Measurements from ENCODE around the gene MUC20. TPM values are rescaled to one million over a fixed set of nuclear protein-coding genes. Genes with fewer than 3 reads are reported as not detected.
"Not testable (repeated sequence)": the region's sequence is repeated elsewhere in the genome, so short reads cannot be mapped to it uniquely, and the experiment has no call there.

The MUC20 gene
- total RNA-seq, 2 donors from 2014 or later, result 3.8 to 14.4 TPM

DNA sequence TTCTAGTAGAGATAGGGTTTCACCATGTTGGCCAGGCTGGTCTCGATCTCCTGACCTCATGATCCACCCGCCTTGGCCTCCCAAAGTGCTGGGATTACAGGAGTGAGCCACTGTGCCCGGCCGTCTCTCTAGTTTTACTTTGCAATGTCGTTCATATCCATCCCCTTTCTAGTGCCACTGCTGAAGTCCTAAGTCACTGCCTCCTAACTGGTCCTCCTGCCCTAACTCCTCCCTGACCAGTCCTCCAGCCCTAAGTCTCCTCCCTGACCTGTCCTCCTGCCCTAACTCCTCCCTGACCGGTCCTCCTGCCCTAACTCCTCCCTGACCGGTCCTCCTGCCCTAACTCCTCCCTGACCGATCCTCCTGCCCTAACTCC is 8.3 kb upstream of the MUC20 start:
- not testable (repeated sequence) for ATAC-seq (replicated peaks); H3K27me3 Mint-ChIP-seq; H3K4me3 Mint-ChIP-seq; H3K27ac Mint-ChIP-seq; H3K9me3 Mint-ChIP-seq
- H3K36me3 Mint-ChIP-seq (ENCODE audit: low read depth), result peaks cover 47% of the 10 kb centered on the region
- H3K4me1 Mint-ChIP-seq, result peaks cover 11% of the 10 kb centered on the region

DNA sequence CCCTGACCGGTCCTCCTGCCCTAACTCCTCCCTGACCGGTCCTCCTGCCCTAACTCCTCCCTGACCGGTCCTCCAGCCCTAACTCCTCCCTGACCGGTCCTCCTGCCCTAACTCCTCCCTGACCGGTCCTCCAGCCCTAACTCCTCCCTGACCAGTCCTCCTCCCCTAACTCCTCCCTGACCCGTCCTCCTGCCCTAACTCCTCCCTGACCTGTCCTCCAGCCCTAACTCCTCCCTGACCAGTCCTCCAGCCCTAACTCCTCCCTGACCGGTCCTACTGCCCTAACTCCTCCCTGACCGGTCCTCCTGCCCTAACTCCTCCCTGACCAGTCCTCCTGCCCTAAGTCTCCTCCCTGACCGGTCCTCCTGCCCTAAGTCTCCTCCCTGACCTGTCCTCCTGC is 7.6 kb upstream of the MUC20 start:
- H3K27ac Mint-ChIP-seq; H3K27me3 Mint-ChIP-seq; H3K9me3 Mint-ChIP-seq; ATAC-seq (replicated peaks); H3K4me3 Mint-ChIP-seq: not testable (repeated sequence)
- Mint-ChIP-seq H3K4me1 (peaks cover 11% of the 10 kb centered on the region), H3K36me3 (ENCODE audit: low read depth) (peaks cover 45% of the 10 kb centered on the region)

DNA sequence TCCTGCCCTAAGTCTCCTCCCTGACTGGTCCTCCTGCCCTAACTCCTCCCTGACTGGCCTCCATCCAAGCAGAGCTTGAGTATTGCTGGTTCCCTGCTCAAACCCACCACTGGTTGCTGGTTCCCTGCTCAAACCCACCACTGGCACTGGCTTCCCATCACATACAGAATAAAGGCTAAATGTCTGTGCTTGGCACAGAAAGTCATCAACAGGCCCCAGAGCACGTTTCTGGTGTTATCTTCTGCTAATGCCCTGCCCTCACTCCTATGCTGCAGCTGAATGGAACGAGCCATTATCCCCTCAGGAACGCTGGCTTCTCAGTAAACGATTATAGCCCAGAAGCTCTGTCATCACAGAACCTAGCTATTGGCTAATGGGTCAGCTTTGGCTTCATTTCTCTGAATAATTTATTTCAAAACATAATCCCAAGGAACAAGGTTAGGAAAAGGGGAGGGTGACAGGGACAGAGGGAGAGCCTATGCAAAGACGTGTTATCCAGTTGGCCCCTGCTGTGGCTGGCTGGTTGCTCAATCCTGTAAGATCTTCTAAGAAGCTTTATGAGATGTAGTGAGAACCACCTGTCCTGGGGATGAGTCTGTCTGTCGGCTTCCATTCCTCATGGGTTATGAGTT is 6.3 kb upstream of the MUC20 start:
- H3K9me3 Mint-ChIP-seq, result peaks cover 5% of the 10 kb centered on the region
- H3K27me3 Mint-ChIP-seq, result no peaks in the 10 kb centered on the region
- H3K27ac Mint-ChIP-seq, result peak overlapping the region; percentile 38
- peaks cover 31% of the 10 kb centered on the region for H3K36me3 Mint-ChIP-seq (ENCODE audit: low read depth)
- ATAC-seq (replicated peaks), result no peak
- H3K4me3 Mint-ChIP-seq, result no peak overlapping the region
- peaks cover 7% of the 10 kb centered on the region for H3K4me1 Mint-ChIP-seq

- Mint-ChIP-seq H3K9me3 (peaks cover 5% of the 10 kb centered on the region), H3K36me3 (ENCODE audit: low read depth) (peaks cover 28% of the 10 kb centered on the region), H3K27me3 (no peaks in the 10 kb centered on the region), H3K27ac (no peak overlapping the region), H3K4me3 (no peak overlapping the region), H3K4me1 (peaks cover 7% of the 10 kb centered on the region)
- no peak for ATAC-seq (replicated peaks)
These were observed 5.6 kb upstream of the MUC20 start for GRCh38 chr3:195715134-195715533.

GRCh38 chr3:195715583-195716266 is 5.1 kb upstream of the MUC20 start:
- peaks cover 7% of the 10 kb centered on the region for H3K4me1 Mint-ChIP-seq
- H3K9me3 Mint-ChIP-seq, result peaks cover 5% of the 10 kb centered on the region
- H3K27ac Mint-ChIP-seq, result peak overlapping the region; percentile 78
- peak; percentile 91 for ATAC-seq (replicated peaks)
- no peaks in the 10 kb centered on the region for H3K27me3 Mint-ChIP-seq
- peak overlapping the region; percentile 10 for H3K4me3 Mint-ChIP-seq
- H3K36me3 Mint-ChIP-seq (ENCODE audit: low read depth), result peaks cover 28% of the 10 kb centered on the region

DNA sequence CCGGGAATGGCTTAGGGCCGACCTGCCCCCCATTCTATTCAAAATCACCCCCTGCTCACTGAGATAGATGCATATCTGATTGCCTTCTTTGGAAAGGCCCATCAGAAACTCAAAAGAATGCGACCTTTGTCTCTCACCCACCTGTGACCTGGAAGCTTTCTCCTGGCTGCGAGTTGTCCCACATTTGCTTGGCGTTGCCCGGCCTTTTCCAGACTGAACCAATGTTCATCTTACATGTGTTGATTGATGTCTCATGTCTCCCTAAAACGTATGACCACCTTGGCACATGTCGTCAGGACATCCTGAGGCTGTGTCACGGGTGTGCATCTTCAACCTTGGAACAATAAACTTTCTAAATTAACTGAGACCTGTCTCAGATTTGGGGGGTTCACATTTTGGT is 3.4 kb upstream of the MUC20 start:
- Mint-ChIP-seq H3K9me3 (peaks cover 5% of the 10 kb centered on the region), H3K27ac (peak overlapping the region; percentile 16), H3K27me3 (no peaks in the 10 kb centered on the region), H3K4me3 (no peak overlapping the region), H3K36me3 (ENCODE audit: low read depth) (peaks cover 21% of the 10 kb centered on the region), H3K4me1 (peaks cover 7% of the 10 kb centered on the region)
- ATAC-seq (replicated peaks), result no peak

DNA sequence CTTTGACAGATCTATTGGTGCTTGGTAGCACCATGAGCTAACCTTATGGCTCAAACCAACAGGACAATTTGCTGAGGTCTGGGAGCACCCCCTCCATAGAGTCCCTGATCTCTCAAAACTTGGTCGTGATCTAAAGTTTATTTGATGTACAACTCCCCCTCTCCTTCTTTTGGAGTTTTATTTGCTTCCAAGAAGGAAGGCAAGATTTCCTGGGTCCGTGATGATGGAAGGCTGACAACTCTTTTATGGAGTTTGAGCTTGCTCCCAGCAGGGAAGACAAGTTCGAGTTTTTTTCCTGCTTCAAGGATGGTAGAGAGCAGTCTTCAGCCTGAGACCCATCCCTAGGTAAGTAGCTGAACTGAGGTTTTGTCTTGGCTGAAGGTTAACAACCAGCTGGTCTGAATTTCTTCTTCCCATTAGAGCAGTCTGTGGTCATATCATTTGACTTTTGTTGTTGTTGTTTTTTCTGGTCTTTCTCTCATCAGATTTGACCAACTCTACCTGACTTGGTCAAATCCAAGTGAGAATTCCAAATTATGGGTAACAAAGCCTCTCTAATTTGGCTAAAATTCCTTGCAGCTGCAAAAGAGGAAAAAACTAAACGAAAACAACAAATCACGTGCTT is 2.8 kb upstream of the MUC20 start:
- H3K9me3 Mint-ChIP-seq, result peaks cover 5% of the 10 kb centered on the region
- H3K36me3 Mint-ChIP-seq (ENCODE audit: low read depth), result peaks cover 21% of the 10 kb centered on the region
- peaks cover 7% of the 10 kb centered on the region for H3K4me1 Mint-ChIP-seq
- ATAC-seq (replicated peaks), result no peak
- H3K4me3 Mint-ChIP-seq, result no peak overlapping the region
- H3K27me3 Mint-ChIP-seq, result no peaks in the 10 kb centered on the region
- peak overlapping the region; percentile 16 for H3K27ac Mint-ChIP-seq

- ATAC-seq (replicated peaks), result no peak
- Mint-ChIP-seq H3K9me3 (peaks cover 5% of the 10 kb centered on the region), H3K4me1 (peaks cover 7% of the 10 kb centered on the region), H3K4me3 (no peak overlapping the region), H3K27ac (no peak overlapping the region), H3K27me3 (no peaks in the 10 kb centered on the region), H3K36me3 (ENCODE audit: low read depth) (peaks cover 21% of the 10 kb centered on the region)
These were observed 2.2 kb upstream of the MUC20 start for GRCh38 chr3:195718477-195718984.

DNA sequence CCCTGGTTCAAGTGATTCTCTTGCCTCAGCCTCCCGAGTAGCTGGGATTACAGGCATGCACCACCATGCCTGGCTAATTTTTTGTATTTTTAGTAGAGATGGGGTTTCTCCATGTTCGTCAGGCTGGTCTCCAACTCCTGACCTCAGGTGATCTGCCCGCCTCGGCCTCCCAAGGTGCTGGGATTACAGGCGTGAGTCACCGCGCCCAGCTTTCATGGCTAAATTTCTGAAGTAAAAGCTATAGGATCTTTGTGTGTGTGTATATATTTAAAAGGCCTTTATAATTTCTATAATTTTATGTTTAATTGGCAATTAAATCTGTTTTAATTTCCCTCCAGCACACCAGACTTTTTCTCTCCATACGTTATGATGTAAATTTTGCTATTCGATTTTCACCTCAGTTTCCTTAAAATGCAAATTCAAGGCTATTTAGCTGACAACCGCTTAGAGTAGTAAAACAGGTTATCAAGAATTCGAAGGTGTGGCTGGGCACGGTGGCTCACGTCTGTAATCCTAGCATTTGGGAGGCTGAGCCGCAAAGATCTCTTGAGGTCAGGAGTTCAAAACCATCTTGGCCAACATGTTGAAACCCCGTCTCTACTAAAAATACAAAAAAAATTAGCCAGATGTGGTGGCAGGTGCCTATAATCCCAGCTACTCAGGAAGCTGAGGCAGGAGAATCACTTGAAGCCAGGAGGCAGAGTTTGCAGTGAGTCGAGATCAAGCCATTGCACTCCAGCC is 1.1 kb upstream of the MUC20 start:
- H3K36me3 Mint-ChIP-seq (ENCODE audit: low read depth), result peaks cover 15% of the 10 kb centered on the region
- H3K4me1 Mint-ChIP-seq; H3K4me3 Mint-ChIP-seq; ATAC-seq (replicated peaks); H3K27me3 Mint-ChIP-seq; H3K27ac Mint-ChIP-seq; H3K9me3 Mint-ChIP-seq: not testable (repeated sequence)

DNA sequence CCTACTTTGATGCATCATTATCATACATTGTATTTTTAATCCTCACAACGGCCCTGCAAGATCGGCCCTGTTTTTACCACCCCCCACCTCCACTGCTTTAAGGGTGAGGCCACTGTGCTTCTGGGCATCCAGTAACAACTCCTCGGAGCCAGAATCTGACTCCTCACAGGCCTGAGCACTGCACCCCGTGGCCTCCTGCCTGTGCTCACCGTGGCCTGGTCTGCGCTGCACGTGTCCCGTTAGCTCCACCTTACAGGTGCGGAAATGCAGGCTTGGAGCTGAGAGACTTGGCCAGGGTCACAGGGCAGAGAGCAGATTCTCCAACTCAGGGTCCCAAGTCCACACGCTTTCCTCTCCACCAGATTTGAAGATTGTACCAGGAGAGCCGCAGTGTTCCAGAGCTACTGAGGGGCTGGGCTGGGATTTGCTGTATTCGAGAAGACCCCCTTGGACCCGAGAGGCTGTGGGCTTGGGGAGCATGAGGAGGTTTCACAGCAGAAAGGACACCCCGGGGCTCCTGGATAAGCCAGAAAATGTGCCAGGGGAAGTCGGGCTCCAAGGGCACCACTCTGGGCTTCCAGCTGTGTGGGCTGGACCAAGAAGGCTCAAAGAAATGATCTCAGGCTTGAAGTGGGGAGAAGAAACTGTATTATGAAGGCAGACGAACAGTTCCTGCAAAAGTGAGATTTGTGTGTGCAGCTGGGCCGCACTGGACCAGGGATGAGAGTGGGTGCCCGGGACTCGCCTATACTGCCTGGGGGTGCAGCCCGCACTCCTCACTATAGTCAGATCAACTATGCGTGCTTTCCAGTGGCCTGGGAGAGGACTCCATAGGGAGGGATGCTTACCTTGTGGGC is 1.6 kb downstream of the MUC20 start:
- H3K9me3 Mint-ChIP-seq; H3K4me1 Mint-ChIP-seq; H3K27me3 Mint-ChIP-seq; H3K36me3 Mint-ChIP-seq (ENCODE audit: low read depth); ATAC-seq (replicated peaks); H3K4me3 Mint-ChIP-seq; H3K27ac Mint-ChIP-seq: not testable (repeated sequence)

DNA sequence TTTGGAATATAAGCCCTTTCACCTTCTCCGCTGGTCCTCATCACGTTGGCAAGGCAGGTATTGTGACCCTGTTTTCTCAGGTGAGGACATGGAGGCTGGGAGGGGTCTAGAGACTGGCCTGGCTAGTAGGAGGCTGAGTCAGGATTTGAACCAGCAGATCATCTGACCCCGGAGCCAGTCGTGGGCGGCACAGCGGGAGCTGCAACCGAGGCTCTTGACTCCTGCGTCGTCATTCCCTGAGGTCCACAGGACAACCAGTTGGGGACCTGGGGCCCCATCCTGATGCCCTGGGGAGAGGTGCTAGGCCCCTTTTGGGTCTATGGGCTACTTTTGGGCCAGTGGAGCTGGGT is 2.2 kb downstream of the MUC20 start:
- not testable (repeated sequence) for H3K9me3 Mint-ChIP-seq; H3K36me3 Mint-ChIP-seq (ENCODE audit: low read depth); H3K4me3 Mint-ChIP-seq; H3K27ac Mint-ChIP-seq; ATAC-seq (replicated peaks); H3K27me3 Mint-ChIP-seq; H3K4me1 Mint-ChIP-seq

- H3K4me1 Mint-ChIP-seq; H3K4me3 Mint-ChIP-seq; H3K9me3 Mint-ChIP-seq; H3K27me3 Mint-ChIP-seq; ATAC-seq (replicated peaks); H3K27ac Mint-ChIP-seq; H3K36me3 Mint-ChIP-seq (ENCODE audit: low read depth): not testable (repeated sequence)
These were observed 3.6 kb downstream of the MUC20 start for GRCh38 chr3:195724363-195724762.

GRCh38 chr3:195725916-195726740 is 5.3 kb downstream of the MUC20 start:
- not testable (repeated sequence) for H3K27me3 Mint-ChIP-seq; H3K9me3 Mint-ChIP-seq; H3K4me3 Mint-ChIP-seq; H3K4me1 Mint-ChIP-seq; ATAC-seq (replicated peaks)
- Mint-ChIP-seq H3K27ac (peak overlapping the region; percentile 28), H3K36me3 (ENCODE audit: low read depth) (peaks cover 19% of the 10 kb centered on the region)
